GM12892 (cell line): ENCODE measurements around the gene UBE3D.

Experiments used
- POLR2A ChIP-seq: IDR thresholded peaks from 2 replicates; pipeline ENCODE4 v1.6.1; 2011; ENCODE audit warnings: low read depth, low read length, control low read depth
- POLR2AphosphoS5 ChIP-seq: IDR thresholded peaks from 2 replicates; pipeline ENCODE4 v1.6.1; 2011; ENCODE audit warnings: low read depth, low read length, control low read depth
- TAF1 ChIP-seq: IDR thresholded peaks from 2 replicates; pipeline ENCODE4 v1.6.1; 2011; ENCODE audit warnings: low read depth, mild to moderate bottlenecking, control low read depth, low read length, borderline replicate concordance

- TF ChIP-seq POLR2AphosphoS5 (no peak), POLR2A (no peak), TAF1 (no peak)
These were observed 197.7 kb downstream of the UBE3D start for GRCh38 chr6:82867946-82868345.
